Measurements from ENCODE around the gene G6PD.

Gene G6PD

DNA sequence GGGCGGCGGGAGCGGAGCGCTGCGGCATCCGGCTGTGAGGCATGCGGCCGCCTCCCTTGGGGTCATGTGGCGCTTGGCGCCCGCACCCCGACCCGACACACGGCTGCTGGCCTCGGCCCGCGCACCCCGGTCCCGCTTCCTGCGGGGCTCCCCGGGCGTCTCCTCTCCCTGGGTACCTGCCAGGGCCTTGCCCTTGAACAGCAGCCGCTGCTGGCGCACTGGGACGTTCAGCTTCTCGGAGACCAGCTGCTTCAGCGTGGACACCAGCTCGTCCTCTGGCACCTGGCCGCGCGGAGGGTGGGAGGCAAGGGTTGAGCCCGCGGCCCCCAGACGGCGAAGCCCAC, 60.6 kb downstream of the G6PD start:
- DNase-seq: no peak

DNA sequence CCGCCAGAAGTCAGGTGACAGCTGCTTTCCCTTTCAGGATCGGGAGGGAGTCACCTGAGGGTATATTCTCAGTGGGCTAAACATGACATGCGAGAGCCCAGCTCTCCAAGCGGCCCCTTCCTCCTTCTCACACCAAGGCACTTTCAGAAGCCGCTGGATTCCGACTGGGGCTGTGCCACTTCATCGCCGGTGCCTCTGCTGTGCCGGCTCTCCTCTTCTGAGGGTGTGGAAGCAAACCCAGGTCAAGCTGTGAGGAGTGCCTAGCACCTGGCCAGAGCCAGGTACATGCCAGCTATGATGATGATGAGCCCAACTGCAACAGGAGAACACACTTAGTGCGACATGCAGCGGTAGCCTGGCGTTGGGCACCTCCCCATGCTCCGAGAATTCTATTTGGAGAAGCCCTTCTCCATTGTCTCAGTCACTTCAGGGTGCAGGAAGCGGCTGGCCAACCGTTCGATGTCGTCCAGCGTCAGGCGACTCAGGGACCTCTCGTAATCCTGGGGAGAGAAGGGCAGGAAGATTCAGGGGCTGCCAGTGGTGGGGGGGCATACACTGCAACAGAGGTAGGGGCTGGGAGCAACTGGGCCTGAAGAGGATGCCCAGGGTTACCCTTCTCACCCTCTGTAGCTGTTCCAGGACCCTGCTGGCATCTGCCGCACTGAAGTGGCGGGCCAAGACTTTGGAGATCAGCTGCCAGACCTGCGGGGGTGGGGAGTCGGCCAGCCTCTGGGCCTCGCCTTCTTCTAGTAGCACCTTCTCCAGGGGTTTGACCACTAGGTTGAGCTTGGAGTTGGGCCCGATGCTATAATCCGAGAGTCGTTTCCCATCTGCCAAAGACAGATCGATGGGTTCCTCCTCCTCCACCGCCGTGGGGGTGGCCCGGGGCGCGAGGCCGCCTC, 61.2 kb downstream of the G6PD start:
- DNase-seq: no peak

DNA sequence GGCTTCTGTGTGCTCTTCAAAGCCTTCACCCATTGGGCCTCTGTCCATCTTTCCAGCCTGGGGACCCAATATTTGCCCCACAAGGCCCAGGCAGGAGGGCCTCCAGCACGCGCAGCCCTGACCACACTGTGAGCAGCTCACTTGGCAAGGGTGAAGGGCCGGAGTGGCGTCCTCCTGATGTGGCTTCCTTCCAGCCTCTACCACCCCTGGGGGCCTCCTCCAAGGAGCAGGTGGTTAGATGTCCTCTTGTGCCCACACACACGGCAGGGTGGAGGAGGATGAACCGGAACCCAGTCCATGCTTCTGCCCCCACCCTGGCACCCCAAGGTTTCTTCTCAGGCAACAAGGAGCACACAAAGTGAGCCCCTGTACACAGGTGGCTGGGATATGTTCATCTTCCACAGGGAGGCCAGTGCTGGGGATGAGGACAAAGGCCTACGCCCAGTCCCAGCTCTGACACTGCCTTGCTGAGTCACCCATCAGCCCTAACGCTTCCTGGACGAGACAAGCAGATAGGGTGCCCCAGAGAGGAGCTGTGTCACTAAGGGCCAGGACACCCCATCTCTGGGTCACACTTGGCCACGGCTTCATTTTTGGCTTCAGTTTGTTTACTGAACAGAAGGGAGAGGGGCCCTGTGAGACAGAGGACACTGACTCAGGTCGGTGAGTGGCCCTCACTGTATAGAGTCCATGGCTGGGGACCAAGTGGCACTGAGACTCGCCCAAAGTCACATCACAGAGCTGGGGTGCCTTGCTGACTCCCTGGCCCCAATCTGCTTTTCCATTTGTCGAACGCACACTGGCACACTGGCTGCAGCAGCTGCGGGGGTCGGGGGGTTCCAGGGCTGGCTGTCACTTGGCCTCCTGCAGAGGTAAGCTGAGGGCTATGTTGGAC, 62.1 kb downstream of the G6PD start:
- DNase-seq: no peak

DNA sequence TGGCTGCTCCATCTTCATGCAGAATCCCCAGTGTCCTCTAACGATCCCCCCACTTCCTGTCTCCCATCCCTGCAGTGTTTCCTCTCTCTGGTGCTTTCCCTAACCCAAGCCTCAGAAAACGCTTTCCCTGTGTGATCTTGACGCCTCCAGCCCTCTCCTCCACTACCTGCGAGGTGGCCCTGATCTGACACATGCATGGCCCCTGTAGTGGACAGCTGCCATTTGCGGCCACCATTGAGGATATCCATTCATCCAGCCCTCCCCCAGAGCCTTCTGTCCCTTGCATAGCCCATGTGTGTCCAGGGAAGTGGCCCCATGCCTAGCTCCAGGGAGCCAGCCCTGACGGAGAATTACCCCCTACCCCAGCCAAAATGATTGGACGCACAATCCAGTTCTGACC, 63.3 kb downstream of the G6PD start:
- no peak for DNase-seq

DNA sequence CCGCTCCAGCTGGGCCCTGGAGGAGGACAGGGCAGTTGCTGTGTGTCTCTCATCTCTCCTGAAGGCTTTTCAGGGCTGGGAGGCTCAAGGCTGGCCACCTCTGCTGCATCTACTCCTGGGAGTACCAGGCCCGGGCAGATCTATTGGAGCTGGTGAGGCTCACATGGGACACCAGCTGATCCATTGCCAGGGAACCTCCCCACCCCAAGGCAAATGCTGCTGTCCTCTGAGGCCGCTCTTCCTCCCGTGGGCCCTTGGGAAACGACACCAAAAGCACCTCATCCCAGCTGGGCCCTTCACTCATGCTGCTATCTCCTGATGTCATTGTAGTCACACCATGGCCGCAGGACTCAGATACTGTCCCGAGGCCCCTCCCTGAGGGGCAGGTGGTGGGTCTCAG, 63.9 kb downstream of the G6PD start:
- DNase-seq: no peak

DNA sequence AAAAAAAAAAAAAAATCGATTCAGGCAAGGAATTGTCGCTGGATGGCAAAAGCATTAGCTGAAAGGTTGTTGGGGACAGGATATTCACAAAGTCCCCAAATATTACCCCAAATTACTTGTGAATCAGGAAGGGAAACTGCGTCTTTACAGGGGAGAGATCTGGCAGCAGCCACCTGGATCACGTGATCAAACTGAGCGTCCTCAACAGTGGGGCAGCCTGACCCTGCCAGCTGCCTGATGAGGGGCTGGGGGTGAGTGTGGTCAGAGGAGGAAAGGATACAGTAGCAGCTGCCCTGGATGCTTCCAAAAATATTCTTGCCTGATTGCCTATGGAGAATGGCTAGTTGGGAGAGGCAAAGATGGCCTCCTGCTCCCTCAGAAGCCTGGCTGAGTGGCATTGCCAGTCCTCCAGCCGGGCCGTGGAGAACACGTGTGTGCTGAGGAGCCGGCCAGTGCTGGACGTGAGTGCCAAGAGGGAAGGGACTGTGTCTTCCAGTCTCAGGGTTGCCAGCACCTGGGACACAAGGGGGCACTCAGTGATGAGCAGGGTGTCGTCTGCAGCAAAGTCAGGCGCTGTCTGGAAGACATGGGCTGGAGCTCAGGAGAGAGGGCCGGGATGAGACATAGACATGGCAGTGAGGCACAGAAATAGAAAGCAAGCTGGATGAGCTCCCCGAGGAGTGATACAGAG, 64.6 kb downstream of the G6PD start:
- no peak for DNase-seq

Measured in amniotic stem cell (primary cell).